ENCODE results near the gene NEDD4.
"Not testable (repeated sequence)": the region's sequence is repeated elsewhere in the genome, so short reads cannot be mapped to it uniquely, and the experiment has no call there.

NEDD4 gene

DNA sequence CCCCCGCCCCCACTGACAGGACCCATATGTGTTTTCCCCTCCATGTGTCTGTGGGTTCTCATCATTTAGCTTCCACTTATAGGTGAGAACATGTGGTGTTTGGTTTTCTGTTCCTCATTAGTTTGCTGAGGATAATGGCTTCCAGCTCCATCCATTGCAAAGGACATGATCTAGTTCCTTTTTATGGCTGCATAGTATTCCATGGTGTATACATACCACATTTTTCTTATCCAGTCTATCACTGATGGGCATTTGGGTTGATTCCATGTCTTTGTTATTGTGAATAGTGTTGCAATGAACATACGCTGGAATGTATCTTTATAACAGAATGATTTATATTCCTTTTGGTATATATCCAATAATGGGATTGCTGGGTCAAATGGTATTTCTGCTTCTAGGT, 171.7 kb downstream of the NEDD4 start:
- DNase-seq: not testable (repeated sequence)

- DNase-seq: no peak
Observed at GRCh38 chr15:55820043-55820442, 173.4 kb downstream of the NEDD4 start.

- no peak for DNase-seq
Observed at GRCh38 chr15:55819397-55820034, 173.9 kb downstream of the NEDD4 start.

GRCh38 chr15:55816017-55816416, 177.4 kb downstream of the NEDD4 start:
- DNase-seq: no peak

GRCh38 chr15:55802600-55803376, 190.6 kb downstream of the NEDD4 start:
- DNase-seq: no peak

DNA sequence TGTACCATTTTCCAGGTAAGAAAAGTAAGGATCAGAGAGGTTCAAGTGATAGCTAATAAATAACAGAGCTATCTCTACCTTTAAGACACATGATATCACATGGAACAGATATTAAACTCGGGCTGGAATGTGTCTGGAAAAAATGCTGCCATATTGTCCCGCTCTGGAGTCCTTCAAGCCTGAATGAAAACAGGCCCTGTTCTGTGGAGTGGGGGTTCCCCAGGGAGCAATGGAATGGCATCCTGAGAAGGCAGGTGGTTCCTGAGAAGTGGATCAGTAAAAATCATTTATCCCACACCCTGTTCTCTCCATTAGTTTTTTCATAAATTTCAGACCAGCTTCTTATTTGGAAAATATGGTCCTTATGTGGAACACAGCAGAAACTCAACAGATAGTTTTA, 193.2 kb downstream of the NEDD4 start:
- DNase-seq: no peak

DNA sequence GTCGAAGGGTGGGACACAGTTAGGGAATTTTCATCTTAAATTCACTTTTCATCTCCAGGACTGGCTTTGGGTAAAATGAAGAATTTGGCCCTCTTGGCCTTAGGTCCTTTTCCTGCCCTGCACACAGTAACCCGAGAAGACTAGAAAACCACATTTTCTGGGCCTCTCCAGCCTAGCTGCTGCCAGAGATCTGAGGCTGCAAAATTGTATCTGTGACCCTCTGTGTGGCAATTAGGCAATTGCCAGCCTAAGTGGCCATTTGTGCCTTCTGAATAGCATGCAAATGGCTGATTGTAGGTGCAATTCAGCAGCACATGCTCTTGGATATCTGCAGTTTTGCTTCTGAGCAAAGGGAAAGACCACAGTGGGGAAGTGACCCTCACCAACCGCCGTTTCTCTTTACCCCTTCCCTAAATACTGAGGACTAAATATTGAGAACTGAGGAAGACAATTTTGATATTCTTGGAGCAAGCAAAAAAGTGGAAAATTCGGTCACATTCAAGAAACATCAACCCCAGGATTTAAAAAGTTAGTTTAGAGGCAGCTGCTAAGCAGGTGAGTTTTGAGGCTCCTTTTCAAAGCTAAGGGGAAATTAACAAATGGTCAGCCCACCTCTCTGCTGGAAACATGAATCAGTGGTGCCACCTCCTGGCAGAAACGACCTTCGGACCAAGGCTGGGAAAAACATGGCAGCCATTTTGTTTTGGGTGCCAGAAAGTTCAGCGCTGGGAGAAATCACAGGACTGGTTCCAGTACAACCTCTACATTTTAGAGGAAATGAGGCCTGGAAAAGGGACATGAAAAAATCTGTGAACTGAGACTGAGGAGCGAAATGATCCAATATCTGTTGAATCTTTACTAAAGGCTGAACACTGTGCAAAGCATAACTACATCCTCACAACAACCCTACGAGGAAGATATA, 193.9 kb downstream of the NEDD4 start:
- DNase-seq: no peak

DNA sequence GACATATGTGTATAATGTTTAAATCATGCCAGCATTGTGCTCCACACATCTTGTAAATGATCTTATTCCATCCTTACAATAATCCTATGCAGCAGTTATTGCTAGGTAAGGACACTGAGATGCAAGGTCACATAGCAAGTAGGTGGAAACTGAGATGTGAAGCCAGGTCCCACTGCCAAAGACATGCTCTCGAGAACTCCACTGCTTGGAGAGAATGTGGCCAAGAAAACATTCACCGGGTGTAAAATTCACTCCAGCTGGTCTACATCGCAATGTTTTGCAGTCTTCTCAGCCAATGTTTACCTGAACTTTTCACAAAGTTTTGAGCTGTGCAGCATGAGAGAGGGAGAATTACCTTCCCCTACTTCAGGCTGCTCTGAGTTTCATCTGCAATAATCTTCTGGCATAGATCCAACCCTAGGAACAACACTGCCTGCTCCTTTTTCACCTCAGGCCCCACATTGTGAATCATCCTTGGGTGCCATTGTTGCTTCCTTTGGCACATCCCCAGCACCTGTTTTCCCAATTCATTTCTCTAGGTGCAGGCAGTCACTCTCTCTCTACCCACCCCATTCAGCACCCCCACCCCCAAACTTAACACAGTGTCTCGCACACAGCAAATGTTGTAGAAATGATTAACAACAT, 197.0 kb downstream of the NEDD4 start:
- DNase-seq: no peak

GRCh38 chr15:55795031-55795430, 198.4 kb downstream of the NEDD4 start:
- no peak for DNase-seq

GRCh38 chr15:55791551-55792400, 201.6 kb downstream of the NEDD4 start:
- DNase-seq: no peak

DNA sequence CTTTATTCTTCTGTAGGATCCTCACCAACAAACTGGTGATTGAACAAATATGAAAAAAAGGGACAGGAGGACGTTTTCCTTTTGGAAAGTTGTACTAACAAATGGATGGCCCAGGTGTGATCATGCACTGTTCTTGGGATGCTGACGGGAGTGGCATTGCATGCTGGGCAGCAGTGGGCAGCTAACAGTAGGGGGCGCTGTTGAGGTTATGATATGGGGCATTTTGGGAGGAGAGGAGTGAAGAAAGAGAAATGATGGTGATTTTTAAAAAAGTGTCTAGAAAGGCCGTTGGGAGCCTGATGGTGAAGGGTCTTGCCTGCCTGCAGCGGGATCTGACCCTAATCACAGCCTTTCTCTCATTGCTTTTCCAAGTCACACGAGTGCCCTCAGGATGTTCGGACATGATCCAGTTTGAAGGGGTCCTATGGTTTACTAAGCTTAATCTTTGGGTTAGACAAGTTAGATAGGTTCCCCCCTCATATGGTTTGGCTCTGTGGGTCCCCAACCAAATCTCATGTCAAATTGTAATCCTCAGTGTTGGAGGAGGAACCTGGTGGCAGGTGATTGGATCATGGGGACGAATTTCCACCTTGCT, 204.2 kb downstream of the NEDD4 start:
- no peak for DNase-seq

DNA sequence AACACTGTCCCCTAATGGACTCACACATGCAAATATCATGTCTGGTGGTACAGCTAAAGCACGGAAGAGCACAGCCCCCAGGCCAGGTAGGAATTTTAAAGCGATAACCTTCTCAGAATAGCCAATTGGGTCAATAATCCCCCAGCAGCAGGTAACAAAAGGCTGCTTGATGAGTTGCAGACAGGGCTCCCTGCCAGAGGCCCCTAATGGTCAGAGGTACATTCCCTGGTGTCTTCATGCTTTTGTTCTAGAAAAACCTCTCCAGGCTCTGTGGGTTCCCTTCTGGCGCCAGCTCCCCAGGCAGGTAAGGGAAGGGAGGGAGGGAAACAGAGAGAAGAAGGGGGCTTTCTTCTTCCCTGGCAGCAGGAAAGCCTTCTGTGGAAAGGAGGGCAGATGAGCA, 207.1 kb downstream of the NEDD4 start:
- DNase-seq: no peak

DNA sequence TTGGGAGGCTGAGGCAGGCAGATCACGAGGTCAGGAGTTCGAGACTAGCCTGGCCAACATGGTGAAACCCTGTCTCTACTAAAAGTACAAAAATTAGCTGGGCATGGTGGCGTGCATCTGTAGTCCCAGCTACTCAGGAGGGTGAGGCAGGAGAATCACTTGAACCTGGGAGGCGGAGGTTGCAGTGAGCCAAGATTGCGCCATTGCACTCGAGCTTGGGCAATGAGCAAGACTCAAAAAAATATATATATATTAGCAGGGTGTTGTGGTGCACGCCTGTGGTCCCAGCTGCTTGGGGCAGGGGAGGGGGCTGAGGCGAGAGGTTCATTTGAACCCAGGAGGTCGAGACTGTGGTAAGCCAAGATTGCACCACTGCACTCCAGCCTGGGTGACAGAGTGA, 207.8 kb downstream of the NEDD4 start:
- not testable (repeated sequence) for DNase-seq

DNA sequence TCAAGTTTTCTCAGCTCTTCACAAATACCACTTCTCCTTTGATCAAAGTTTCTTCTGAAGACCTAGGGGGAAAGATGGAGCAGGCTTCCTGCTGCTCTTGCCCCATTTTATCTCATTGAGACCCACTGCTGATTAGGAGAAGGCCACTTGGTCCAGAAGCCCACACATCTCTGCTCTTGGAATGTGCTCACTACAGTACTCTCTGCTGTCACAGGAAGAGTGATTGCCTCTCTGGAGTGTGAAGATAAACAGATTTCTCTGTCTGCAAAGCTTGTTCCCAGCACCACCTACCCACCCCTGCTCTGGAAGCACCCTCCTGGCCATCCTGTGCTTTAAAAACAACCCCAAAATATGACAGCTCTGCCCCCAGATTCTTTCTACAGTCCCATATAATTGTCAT, 209.1 kb downstream of the NEDD4 start:
- DNase-seq: no peak

- no peak for DNase-seq
Observed at GRCh38 chr15:55782901-55783300, 210.5 kb downstream of the NEDD4 start.

GRCh38 chr15:55780292-55780691, 213.1 kb downstream of the NEDD4 start:
- no peak for DNase-seq

- DNase-seq: no peak
Observed at GRCh38 chr15:55778932-55779331, 214.5 kb downstream of the NEDD4 start.
